Activated gamma-delta T cell (primary cell): Measurements from ENCODE around the gene OR6M1.

Source experiments
- DNase-seq: peaks from one replicate; lab custom pipeline; 2025; lab: John Stamatoyannopoulos, UW

The OR6M1 gene

DNA sequence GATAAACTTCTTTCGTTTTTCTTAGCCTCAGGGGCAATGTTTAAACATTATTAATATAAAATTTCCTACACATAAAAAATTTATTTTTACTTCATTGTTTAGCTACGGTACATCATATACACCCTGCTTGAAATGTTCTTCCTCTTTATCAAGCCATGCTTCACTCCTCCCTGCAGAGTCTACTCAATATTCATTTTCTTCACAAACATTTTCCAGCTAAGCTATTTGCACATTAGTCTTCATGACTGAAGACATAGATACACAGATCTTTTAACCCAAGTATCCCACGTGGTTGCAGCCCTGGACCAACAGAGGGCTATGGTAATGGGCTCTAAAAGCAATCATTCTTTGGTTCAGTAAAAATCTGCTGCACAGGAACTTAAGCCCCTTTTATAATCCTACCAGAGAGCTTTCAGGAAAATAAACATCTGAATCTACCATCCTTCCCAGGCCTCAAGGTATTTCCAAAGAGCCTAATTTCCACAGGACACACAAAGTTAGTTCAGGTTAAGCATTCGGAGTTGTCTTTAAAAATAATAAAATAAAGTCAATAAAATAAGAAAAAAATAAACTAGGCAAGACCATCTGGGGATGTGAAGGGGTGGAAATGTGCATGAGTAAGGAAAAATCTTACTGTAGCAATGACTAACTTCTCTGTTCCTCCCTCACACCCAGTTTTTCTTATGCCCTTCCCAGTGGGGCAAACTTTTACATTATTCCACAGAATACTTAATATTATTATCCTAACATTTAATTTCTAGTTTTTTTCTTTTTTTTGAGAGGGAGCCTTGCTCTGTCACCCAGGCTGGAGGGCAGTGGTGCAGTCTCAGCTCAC, 30.2 kb downstream of the OR6M1 start:
- no peak for DNase-seq

- DNase-seq: no peak
Observed at GRCh38 chr11:123775289-123775688, 30.9 kb downstream of the OR6M1 start.

- no peak for DNase-seq
Observed at GRCh38 chr11:123773959-123774358, 32.2 kb downstream of the OR6M1 start.

DNA sequence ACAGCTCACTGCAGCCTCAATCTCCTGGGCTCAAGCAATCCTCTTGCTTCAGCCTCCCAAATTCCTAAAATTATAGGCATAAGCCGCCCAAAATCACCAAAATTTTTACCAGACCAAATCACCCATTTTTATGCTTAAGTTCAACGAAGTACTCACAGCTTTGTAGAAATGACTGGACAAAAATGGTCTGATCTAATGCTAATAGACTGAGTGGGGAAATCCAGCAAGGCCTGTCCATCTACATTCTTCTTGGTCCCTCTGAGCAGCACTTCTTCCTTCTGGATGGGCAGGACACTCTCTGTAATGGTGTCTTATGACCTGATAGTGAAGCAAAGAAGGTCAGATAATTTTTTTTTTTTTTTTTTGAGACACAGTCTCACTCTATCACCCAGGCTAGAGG, 33.1 kb downstream of the OR6M1 start:
- no peak for DNase-seq

DNA sequence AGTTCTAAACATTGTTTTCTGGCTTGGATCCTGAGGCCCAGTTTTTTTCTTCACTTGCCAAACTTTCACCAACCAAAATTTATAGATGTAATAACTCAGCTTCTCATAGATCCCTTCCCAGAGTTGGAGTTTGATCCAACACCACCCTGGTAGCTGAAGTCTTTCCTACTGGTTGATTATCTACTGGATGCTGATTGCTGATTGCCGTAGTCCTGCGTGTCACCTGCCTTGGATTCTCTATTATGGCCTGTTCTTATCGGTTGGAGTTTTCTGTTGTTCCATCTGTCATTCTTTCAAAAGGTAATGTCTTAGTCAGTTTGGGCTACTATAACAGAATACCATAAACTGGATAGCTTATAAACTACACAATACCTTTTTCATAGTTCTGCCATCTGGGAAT, 34.5 kb downstream of the OR6M1 start:
- DNase-seq: no peak

DNA sequence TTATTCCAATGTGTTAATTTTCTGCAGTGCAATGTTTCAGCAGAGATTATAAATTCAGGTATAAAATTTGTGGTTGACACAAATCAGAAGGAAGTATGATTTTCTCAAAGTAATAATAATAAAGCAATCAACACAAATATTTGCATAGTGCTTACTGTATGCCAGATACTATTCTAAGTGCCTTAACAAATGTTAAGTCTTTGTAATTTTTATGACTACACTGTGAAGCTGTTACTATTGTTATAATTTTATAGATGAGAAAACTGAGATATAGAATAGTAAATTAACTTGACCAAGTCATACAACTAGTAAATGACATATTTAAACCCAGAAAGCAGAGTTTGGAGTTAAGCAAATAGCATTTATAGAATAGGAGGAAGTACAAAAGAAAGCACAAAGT, 35.4 kb downstream of the OR6M1 start:
- no peak for DNase-seq

- DNase-seq: no peak
Observed at GRCh38 chr11:123765601-123766000, 40.5 kb downstream of the OR6M1 start.

DNA sequence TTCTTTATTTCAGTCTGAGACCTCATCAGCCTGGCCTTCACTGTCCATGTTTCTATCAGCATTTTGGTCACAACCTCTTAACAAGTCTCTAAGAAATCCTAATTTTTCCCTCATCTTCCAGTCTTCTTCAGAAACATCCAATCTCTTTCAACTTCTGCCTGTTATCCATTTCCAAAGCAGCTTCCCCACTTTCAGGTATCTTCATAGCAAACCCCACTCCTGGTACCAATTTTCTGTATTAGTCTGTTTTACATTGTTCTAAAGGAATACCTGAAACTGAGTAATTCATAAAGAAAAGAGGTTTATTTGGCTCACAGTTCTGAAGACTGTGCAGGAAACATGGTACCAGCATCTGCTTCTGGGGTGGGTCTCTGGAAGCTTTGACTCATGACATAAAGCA, 43.7 kb downstream of the OR6M1 start:
- no peak for DNase-seq

DNA sequence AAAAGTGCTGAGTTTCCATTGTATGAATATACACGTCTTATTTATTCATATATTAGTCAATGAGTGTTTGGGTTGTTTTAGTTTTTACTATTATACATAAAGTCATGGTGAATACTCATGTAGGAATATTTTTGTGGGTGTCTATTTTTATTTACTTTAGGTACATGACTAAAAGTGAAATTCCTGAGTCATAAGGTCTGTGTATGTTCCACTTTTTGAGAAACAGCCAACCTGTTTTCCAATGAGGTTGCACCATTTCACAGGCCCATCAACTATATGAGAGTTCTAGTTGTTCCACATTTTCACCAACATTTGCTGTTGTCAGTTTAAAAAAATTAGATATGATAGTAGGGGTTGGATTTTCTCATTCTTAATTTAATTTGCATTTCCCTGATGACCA, 45.3 kb downstream of the OR6M1 start:
- no peak for DNase-seq

- no peak for DNase-seq
Observed at GRCh38 chr11:123757976-123758375, 48.2 kb downstream of the OR6M1 start.

DNA sequence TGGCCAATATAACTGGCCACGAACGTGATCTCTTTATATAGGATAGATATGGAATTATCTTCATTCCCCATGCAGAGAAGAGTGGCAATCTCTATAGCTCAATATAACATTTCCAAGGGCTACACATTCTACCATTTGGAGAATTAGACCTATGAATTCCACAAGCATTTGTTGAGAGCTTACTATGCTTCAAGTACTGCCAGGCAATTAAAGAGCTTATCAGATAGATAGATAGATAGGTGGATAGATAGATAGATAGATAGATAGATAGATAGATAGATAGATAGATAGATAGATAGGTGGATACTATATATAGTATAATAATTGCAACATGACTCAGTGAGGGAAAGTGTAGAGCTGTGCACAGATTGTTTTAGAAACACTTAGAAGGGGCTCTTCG, 50.3 kb downstream of the OR6M1 start:
- DNase-seq: no peak
